Mesenchymal stem cell (in vitro differentiated cells and primary cell): ENCODE results near the gene ADARB2.

ENCODE experiments used
- DNase-seq: peaks from one replicate; pipeline ENCODE4 v3.0.0-alpha.2; 2013
- H2AFZ ChIP-seq: one replicate; pipeline ENCODE4 v1.6.1; 2013; ENCODE audit warnings: low read depth, mild to moderate bottlenecking, control low read depth, inconsistent platforms, low read length, moderate library complexity
- H2AK5ac ChIP-seq: 2 replicates; pipeline ENCODE4 v1.6.1; 2013; ENCODE audit warnings: low read length, moderate library complexity, mild to moderate bottlenecking, inconsistent platforms; ENCODE audit not compliant: severe bottlenecking
- H2BK120ac ChIP-seq: one replicate; pipeline ENCODE4 v1.6.1; 2013; ENCODE audit warnings: low read depth, mild to moderate bottlenecking, inconsistent platforms, low read length, moderate library complexity
- H2BK12ac ChIP-seq, 2 experiments: one replicate each; pipeline ENCODE4 v1.6.1; 2013; ENCODE audit warnings: inconsistent platforms in 2 of 2, low read length in 2 of 2, mild to moderate bottlenecking in 2 of 2, moderate library complexity in 2 of 2, control low read depth in 1 of 2
- H2BK15ac ChIP-seq: one replicate; pipeline ENCODE4 v1.6.1; 2013; ENCODE audit warnings: mild to moderate bottlenecking, low read depth, inconsistent platforms; ENCODE audit not compliant: poor library complexity, severe bottlenecking
- H2BK5ac ChIP-seq: 2 replicates; pipeline ENCODE4 v1.6.1; 2013; ENCODE audit warnings: low read depth, mild to moderate bottlenecking, low read length, control low read depth, inconsistent platforms; ENCODE audit not compliant: poor library complexity, severe bottlenecking
- H3K14ac ChIP-seq, 2 experiments: one replicate each; pipeline ENCODE4 v1.6.1; 2013; ENCODE audit warnings: inconsistent platforms in 2 of 2, low read length in 2 of 2, control low read depth in 1 of 2, mild to moderate bottlenecking in 1 of 2, moderate library complexity in 1 of 2
- H3K18ac ChIP-seq, 2 experiments: one replicate each; pipeline ENCODE4 v1.6.1; 2013; ENCODE audit warnings: inconsistent platforms in 2 of 2, low read length in 2 of 2, control low read depth in 1 of 2, low read depth in 1 of 2, mild to moderate bottlenecking in 1 of 2
- H3K23ac ChIP-seq, 2 experiments: one replicate each; pipeline ENCODE4 v1.6.1; 2013; ENCODE audit warnings: inconsistent platforms in 2 of 2, low read length in 2 of 2, mild to moderate bottlenecking in 2 of 2, moderate library complexity in 2 of 2, control low read depth in 1 of 2
- H3K27ac ChIP-seq: 2 replicates; pipeline ENCODE4 v1.5.1; 2013; ENCODE audit warnings: mild to moderate bottlenecking, moderate library complexity, low read length, control low read depth, inconsistent platforms; ENCODE audit not compliant: poor library complexity, severe bottlenecking
- H3K27me3 ChIP-seq, 2 experiments: 2 replicates each; pipeline versions ENCODE4 v1.6.1 to v1.7.0; 2013; ENCODE audit warnings: low read length in 2 of 2, mild to moderate bottlenecking in 2 of 2, moderate library complexity in 2 of 2, control low read depth in 1 of 2, inconsistent platforms in 1 of 2; ENCODE audit not compliant: control insufficient read depth in 1 of 2, insufficient read depth in 1 of 2
- H3K36me3 ChIP-seq, 2 experiments: 2 replicates each; pipeline versions ENCODE4 v1.6.1 to v1.7.0; 2013; ENCODE audit warnings: low read length in 2 of 2, control low read depth in 1 of 2, inconsistent platforms in 1 of 2, low read depth in 1 of 2, mild to moderate bottlenecking in 1 of 2; ENCODE audit not compliant: insufficient read depth in 2 of 2, control insufficient read depth in 1 of 2
- H3K4ac ChIP-seq, 2 experiments: one replicate each; pipeline ENCODE4 v1.6.1; 2013; ENCODE audit warnings: inconsistent platforms in 2 of 2, low read length in 2 of 2, mild to moderate bottlenecking in 2 of 2, moderate library complexity in 2 of 2, control low read depth in 1 of 2, low read depth in 1 of 2
- H3K4me1 ChIP-seq: 2 replicates; pipeline ENCODE4 v1.6.1; 2013; ENCODE audit warnings: low read depth, low read length, control low read depth; ENCODE audit not compliant: control insufficient read depth, insufficient read depth
- H3K4me2 ChIP-seq: 2 replicates; pipeline ENCODE4 v1.6.1; 2013; ENCODE audit warnings: low read length, mild to moderate bottlenecking, inconsistent platforms; ENCODE audit not compliant: poor library complexity, severe bottlenecking
- H3K4me3 ChIP-seq, 2 experiments: 2 replicates each; pipeline versions ENCODE4 v1.5.1 to v1.7.0; 2013; ENCODE audit warnings: low read length in 2 of 2, mild to moderate bottlenecking in 2 of 2, control low read depth in 1 of 2, low read depth in 1 of 2; ENCODE audit not compliant: insufficient read depth in 1 of 2
- H3K79me1 ChIP-seq: replicated peaks from 2 replicates; pipeline ENCODE4 v1.6.1; 2013; ENCODE audit warnings: mild to moderate bottlenecking, control low read depth, low read length, inconsistent platforms; ENCODE audit not compliant: poor library complexity, severe bottlenecking
- H3K9ac ChIP-seq: 2 replicates; pipeline ENCODE4 v1.7.0; 2013; ENCODE audit warnings: mild to moderate bottlenecking, low read length, moderate library complexity
- H3K9me3 ChIP-seq: 2 replicates; pipeline ENCODE4 v1.7.0; 2013; ENCODE audit warnings: mild to moderate bottlenecking, low read length; ENCODE audit not compliant: control insufficient read depth
- H4K8ac ChIP-seq: one replicate; pipeline ENCODE4 v1.6.1; 2013; ENCODE audit warnings: inconsistent platforms, mild to moderate bottlenecking, low read length, moderate library complexity
- H4K91ac ChIP-seq: one replicate; pipeline ENCODE4 v1.6.1; 2013; ENCODE audit warnings: mild to moderate bottlenecking, low read length, inconsistent platforms
- WGBS: methylation state at CpG from one replicate; pipeline ENCODE4 v1.1.7; 2013; ENCODE audit warnings: mixed read lengths; 5-methylcytosine and 5-hydroxymethylcytosine counted together

ADARB2 gene

DNA sequence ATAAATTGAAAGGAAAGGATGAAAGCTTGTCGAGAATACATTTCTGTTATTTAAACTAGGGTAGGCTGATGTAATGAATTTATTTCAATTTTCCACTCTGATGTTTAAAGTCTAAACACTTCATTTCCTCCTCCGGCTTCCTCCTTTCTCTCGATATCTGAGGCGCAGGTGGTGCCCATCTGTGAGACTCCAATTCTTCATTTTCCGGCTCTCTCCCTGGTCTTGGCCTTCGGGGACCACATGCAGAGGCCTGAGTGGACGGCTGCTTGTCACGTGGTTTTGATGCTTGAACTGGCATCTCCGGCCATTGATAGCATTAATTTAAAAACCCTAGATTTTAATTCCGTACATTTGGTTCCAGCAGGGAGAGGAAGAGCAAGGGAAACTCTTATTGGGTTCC is 5.8 kb upstream of the ADARB2 start:
- H2BK12ac ChIP-seq, result no peak overlapping the region
- no peak overlapping the region for H3K23ac ChIP-seq
- no peaks in the 10 kb centered on the region for H3K4me1 ChIP-seq
- no peak for DNase-seq
- WGBS, result 85% methylated on average over 9 of the region's 10 CpGs
- H3K4me2 ChIP-seq, result no peak overlapping the region
- no peak overlapping the region for H3K27ac ChIP-seq
- no peak overlapping the region for H3K14ac ChIP-seq
- no peak overlapping the region for H4K8ac ChIP-seq
- H2BK15ac ChIP-seq, result no peak overlapping the region
- H3K36me3 ChIP-seq, result no peaks in the 10 kb centered on the region
- H2BK120ac ChIP-seq, result no peak overlapping the region
- no peak overlapping the region for H2AFZ ChIP-seq
- H2AK5ac ChIP-seq, result no peak overlapping the region
- peaks cover 5 to 27% of the 10 kb centered on the region in 2 experiments for H3K27me3 ChIP-seq
- no peak overlapping the region for H2BK5ac ChIP-seq
- no peak overlapping the region for H3K9ac ChIP-seq
- no peak overlapping the region for H3K4me3 ChIP-seq
- H3K4ac ChIP-seq, result no peak overlapping the region
- no peak overlapping the region for H4K91ac ChIP-seq
- H3K9me3 ChIP-seq, result peaks cover 8% of the 10 kb centered on the region
- no peak overlapping the region for H3K18ac ChIP-seq
- H3K79me1 ChIP-seq, result no peaks in the 10 kb centered on the region

GRCh38 chr10:1741450-1741849 is 4.1 kb upstream of the ADARB2 start:
- Histone ChIP-seq H2AK5ac (no peak overlapping the region), H3K14ac (no peak overlapping the region), H4K91ac (no peak overlapping the region), H3K23ac (no peak overlapping the region), H2BK5ac (no peak overlapping the region), H3K27me3 (peaks cover 14 to 32% of the 10 kb centered on the region in 2 experiments), H2BK15ac (no peak overlapping the region), H4K8ac (no peak overlapping the region), H3K4me1 (peaks cover 10% of the 10 kb centered on the region), H2BK12ac (no peak overlapping the region), H3K4me2 (no peak overlapping the region), H3K18ac (no peak overlapping the region), H3K27ac (no peak overlapping the region), H3K9ac (no peak overlapping the region), H3K9me3 (peaks cover 3% of the 10 kb centered on the region), H3K36me3 (no peaks in the 10 kb centered on the region), H2AFZ (no peak overlapping the region), H2BK120ac (no peak overlapping the region), H3K79me1 (no peaks in the 10 kb centered on the region), H3K4ac (no peak overlapping the region), H3K4me3 (no peak overlapping the region)
- WGBS, result 100% methylated on average over 1 of the region's 2 CpGs
- no peak for DNase-seq

- H3K36me3 ChIP-seq, result no peaks in the 10 kb centered on the region
- H3K9ac ChIP-seq, result no peak overlapping the region
- no peak overlapping the region for H3K4me3 ChIP-seq
- no peak overlapping the region for H3K4ac ChIP-seq
- no peak overlapping the region for H2BK5ac ChIP-seq
- WGBS, result 85% methylated on average over 13 of the region's 14 CpGs
- H3K27ac ChIP-seq, result no peak overlapping the region
- H3K23ac ChIP-seq, result no peak overlapping the region
- no peak overlapping the region for H4K91ac ChIP-seq
- H3K18ac ChIP-seq, result no peak overlapping the region
- H3K4me2 ChIP-seq, result no peak overlapping the region
- no peaks in the 10 kb centered on the region for H3K79me1 ChIP-seq
- H4K8ac ChIP-seq, result no peak overlapping the region
- peaks cover 27 to 37% of the 10 kb centered on the region in 2 experiments for H3K27me3 ChIP-seq
- H2AFZ ChIP-seq, result no peak overlapping the region
- H3K14ac ChIP-seq, result no peak overlapping the region
- H2BK15ac ChIP-seq, result no peak overlapping the region
- H3K9me3 ChIP-seq, result peaks cover 3% of the 10 kb centered on the region
- no peak for DNase-seq
- H2BK12ac ChIP-seq, result no peak overlapping the region
- H2BK120ac ChIP-seq, result no peak overlapping the region
- no peak overlapping the region for H2AK5ac ChIP-seq
- peaks cover 12% of the 10 kb centered on the region for H3K4me1 ChIP-seq
These were observed 2.4 kb upstream of the ADARB2 start for GRCh38 chr10:1739751-1740150.

DNA sequence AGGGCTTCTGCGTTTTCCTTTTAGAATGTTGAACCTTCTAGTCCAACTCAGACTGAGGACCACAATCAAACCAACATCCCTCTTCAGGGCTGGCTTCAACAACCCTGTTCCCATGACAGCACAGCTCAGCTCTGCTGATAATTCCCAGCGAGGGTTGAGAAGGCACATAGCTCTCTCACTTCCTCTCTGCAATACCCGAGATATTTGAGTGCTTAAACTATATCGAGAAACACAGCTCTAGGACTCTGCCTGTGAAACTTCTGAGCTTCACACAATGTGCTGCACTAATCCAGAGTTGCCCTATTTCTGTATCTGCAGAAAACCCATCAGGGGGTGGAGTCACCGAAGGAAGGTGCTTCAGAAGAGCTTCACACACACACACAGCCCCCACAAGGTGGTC is 1.6 kb upstream of the ADARB2 start:
- Histone ChIP-seq H3K14ac (no peak overlapping the region), H3K4me1 (peaks cover 12% of the 10 kb centered on the region), H3K79me1 (no peaks in the 10 kb centered on the region), H3K18ac (no peak overlapping the region), H2AFZ (no peak overlapping the region), H2AK5ac (no peak overlapping the region), H3K4me3 (no peak overlapping the region), H3K36me3 (no peaks in the 10 kb centered on the region), H4K8ac (no peak overlapping the region), H2BK12ac (no peak overlapping the region), H3K9ac (no peak overlapping the region), H3K4me2 (no peak overlapping the region), H3K27me3 (peaks cover 27 to 37% of the 10 kb centered on the region in 2 experiments), H3K23ac (no peak overlapping the region), H3K4ac (no peak overlapping the region), H2BK120ac (no peak overlapping the region), H3K27ac (no peak overlapping the region), H2BK15ac (no peak overlapping the region), H2BK5ac (no peak overlapping the region), H4K91ac (no peak overlapping the region), H3K9me3 (peaks cover 2% of the 10 kb centered on the region)
- DNase-seq, result no peak
- 68% methylated on average over 5 of the region's 5 CpGs for WGBS
